ENCODE measurements around the gene ARHGEF17.
A peak's percentile ranks its signal among the peaks of the same experiment; 100 is the strongest.

ARHGEF17 gene

GRCh38 chr11:73375830-73376159, 67.7 kb downstream of the ARHGEF17 start:
- no peak overlapping the region for H3K4me3 ChIP-seq (replicated peaks; ENCODE audit: low read depth, low read length)
- DNase-seq (ENCODE audit: extremely low read depth, low read depth) = no peak
- TF ChIP-seq, protein P1, sequence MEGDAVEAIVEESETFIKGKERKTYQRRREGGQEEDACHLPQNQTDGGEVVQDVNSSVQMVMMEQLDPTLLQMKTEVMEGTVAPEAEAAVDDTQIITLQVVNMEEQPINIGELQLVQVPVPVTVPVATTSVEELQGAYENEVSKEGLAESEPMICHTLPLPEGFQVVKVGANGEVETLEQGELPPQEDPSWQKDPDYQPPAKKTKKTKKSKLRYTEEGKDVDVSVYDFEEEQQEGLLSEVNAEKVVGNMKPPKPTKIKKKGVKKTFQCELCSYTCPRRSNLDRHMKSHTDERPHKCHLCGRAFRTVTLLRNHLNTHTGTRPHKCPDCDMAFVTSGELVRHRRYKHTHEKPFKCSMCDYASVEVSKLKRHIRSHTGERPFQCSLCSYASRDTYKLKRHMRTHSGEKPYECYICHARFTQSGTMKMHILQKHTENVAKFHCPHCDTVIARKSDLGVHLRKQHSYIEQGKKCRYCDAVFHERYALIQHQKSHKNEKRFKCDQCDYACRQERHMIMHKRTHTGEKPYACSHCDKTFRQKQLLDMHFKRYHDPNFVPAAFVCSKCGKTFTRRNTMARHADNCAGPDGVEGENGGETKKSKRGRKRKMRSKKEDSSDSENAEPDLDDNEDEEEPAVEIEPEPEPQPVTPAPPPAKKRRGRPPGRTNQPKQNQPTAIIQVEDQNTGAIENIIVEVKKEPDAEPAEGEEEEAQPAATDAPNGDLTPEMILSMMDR (IDR thresholded peaks at IDR 0.05; ENCODE audit: low read depth, low read length, missing control alignments) = no peak

DNA sequence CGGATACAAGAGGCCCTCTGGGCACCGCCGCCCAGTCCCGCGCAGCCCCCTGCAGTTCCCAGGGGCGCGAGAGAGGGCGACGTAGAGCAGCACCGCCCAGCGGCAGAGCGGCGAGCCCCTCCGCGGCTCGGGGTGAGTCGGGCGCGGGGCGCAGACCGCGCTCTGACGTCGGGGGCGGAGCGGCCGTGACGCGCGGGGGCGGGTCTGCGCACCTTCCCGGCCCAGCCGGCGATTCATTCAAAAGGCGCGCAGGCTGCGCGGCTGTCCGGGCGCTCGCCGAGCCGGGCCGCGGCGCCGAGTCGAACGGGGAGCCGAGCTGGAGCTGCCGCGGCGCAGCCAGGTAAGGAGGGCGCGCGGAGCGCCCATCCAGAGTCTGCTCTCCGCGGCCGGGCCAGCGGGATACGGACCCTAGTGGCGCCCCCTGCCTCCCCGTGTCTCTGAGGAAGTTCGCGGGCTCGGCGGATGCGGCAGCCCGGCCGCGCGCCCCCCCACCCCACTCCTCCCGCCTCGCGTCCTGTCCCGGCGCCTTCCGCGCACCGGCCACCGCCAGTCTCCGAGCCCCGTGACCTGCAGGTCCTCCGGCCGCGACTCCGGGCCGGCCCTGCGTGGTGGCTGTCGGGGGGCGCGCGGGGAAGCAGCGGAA, 68.2 kb downstream of the ARHGEF17 start, which contains the start of gene RELT:
RELT (plus strand) TSS at position 240 of the 643 bp plus-strand sequence. CDS start 12,738 bp downstream, outside the sequence.
- peak; percentile 43 for DNase-seq (ENCODE audit: extremely low read depth, low read depth)
- TF ChIP-seq, protein P1 (IDR thresholded peaks at IDR 0.05; ENCODE audit: low read depth, low read length, missing control alignments) = peak; percentile 76
- H3K4me3 ChIP-seq (replicated peaks; ENCODE audit: low read depth, low read length) = peak within 1 kb of the TSS; percentile 77

DNA sequence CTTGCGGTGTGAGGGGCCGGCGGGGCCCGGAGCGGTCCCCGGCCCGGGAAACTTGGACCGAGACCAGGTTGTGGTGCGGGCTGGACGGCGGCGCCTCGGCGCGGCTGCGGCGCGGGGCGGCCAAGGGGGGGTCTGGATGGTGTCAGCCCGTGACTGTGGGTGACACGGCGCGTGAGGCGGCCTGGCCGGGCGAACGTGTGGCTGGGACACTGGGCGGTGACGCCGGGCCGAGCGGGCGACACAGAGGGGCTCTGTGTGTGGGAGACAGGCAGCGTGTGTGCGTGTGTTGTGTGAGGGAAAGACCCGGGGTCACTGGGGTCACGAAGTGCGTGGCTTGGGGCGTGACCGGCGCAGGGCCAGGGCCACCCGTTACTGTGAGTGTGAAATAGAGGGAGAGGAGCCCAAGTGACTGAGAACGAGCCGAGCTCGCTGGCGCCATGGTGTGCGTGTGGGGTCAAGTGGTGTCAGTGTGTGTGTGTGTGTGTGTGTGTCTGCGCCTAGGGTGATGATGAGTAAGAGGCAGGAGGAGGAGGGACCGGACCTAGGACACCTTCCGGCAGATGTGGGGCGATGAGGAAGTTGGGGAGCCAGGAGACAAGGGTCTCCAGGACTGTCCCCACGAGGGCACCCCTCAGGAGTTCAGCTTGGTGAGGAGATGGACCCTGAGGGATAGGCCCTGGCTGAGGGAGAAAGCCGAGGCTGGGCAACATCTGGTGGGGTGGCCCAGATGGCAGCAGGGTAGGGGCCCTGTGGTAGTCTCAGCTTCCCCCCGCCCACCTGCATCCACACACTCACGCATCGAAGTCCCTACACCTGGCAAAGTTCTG, 68.9 kb downstream of the ARHGEF17 start:
- TF ChIP-seq, protein P1 (IDR thresholded peaks at IDR 0.05; ENCODE audit: low read depth, low read length, missing control alignments) = no peak
- DNase-seq (ENCODE audit: extremely low read depth, low read depth) = no peak
- H3K4me3 ChIP-seq (replicated peaks; ENCODE audit: low read depth, low read length) = peak overlapping the region; percentile 77

DNA sequence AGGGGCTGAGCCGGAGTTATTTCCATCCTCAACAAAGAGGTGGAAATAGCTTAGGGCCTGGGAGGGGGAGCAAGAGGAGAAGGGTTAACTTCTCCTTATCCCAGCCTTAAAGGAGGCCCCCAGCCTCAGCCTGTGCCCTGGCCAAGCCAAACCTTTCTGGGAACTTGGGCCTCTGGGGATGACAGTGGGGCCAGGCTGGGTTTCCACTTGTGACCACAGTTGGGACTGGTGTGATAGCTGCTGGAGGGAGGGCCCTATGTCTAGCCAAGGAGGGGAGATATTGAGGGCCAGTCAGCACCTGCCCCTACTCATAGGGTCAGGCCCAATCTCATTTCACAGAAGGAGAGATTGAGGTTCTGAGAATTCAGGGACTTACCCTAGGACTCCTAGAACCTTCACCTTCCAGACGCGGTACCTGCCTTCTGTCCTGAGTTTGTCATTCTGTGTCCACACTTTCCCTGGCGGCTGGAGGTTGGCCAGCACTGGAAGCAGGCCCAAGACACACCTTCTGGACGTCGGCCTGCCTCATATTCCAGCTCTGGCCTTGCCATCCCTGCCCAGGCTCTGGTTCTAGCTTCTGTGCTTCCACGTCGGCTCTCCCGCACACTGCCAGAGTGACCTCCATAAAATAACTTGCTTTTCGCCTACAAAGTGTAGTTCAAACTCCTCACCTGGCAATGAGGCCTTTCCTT, 71.3 kb downstream of the ARHGEF17 start:
- DNase-seq (ENCODE audit: extremely low read depth, low read depth) = no peak
- TF ChIP-seq, protein P1 (IDR thresholded peaks at IDR 0.05; ENCODE audit: low read depth, low read length, missing control alignments) = no peak
- no peak overlapping the region for H3K4me3 ChIP-seq (replicated peaks; ENCODE audit: low read depth, low read length)

- no peak overlapping the region for H3K4me3 ChIP-seq (replicated peaks; ENCODE audit: low read depth, low read length)
- no peak for DNase-seq (ENCODE audit: extremely low read depth, low read depth)
- TF ChIP-seq, protein P1 (IDR thresholded peaks at IDR 0.05; ENCODE audit: low read depth, low read length, missing control alignments) = no peak
These were observed 72.3 kb downstream of the ARHGEF17 start for GRCh38 chr11:73380331-73380730.

DNA sequence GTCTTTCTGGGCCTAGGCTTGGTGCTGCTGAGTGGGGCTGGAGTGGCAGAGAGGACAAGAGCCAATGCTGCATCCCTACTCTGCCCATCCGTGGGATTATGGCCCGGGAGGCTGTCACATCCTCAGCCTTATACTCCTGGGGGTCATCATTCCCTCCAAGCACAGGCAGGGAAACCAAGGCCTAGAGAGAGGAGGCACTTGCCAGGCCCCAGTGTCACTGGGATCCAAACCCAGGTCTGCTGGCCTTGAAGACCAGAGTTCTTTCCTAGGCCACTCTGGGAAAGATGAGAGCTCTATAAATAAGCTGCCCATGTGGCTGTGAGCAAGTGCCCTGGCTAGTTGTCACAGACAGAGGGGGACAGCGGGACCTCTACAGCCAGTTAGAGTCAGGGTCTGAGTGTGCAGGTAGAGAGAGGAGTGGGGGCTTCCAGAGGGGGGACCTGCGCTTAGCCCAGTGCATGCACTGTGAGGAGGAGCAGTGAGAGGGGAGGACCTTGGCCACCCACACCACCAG, 72.9 kb downstream of the ARHGEF17 start:
- DNase-seq (ENCODE audit: extremely low read depth, low read depth) = no peak
- no peak overlapping the region for H3K4me3 ChIP-seq (replicated peaks; ENCODE audit: low read depth, low read length)
- TF ChIP-seq, protein P1 (IDR thresholded peaks at IDR 0.05; ENCODE audit: low read depth, low read length, missing control alignments) = no peak
